ENCODE results near the gene SYPL2.
A peak's percentile ranks its signal among the peaks of the same experiment; 100 is the strongest.

SYPL2 gene

DNA sequence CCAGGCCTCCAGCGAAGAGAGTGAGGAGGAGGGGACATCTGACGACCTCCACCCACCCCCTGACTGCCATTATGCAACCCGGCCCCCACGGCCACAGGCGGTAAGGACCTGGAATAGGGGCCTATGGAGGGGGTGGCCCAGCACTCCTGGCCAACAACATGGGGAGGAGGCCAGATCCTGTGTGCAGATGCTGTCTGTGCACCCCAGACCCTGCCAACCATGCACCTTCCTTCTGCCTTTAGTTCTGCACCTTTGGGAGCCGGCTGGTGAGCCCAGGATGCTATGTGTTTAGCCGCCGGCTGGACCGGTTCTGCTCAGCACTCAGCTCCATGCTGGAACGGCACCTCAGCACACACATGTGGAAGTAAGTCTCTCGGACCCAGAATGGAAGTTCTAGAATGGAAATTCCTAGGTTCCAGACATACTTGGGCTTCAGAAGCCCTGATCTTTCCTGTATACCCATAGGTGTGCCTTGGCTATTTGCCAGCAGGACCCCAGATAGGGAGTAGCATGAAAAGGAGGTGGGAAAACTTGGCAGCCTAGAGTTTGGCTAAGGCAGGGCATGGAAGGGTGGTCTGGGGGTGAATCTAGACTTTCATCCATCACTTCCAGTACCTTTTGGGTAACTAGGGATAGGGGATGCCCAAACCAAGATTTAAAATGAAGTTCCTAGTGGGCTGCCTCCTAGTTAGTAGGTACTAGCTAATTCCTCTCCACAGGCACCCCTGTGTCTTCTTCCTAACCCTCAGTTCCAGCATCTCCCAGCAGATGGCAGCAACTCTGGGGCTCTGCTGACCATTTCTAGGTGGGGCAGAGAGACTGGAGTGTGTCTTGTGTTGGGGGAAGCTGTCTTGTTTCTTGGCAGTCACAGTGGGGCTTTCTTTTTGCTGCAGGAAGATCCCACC, 23.9 kb downstream of the SYPL2 start:
- peak in 1 of 2 donors; percentile 30 for DNase-seq (ENCODE audit: extremely low read depth in 1 of 2, low read depth in 1 of 2)

DNA sequence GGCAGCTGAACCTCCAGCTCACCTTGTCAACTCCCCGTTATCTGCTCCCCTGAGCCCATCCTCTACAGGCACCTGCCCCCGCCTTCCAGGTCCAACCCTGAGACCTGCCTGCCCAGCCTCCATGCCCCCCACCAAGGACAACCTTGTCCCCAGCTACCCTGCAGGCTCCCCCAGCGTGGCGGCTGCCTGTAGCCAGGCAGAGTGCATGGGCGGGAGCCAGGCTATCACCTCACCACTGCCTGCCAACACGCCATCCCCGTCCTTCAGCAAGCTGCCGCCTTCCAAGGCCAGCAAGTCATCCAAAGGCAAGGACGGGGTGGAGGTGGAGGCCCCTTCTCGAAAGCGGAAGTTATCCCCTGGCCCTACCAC, 24.6 kb downstream of the SYPL2 start:
- no peak for DNase-seq (ENCODE audit: extremely low read depth in 1 of 2, low read depth in 1 of 2)

GRCh38 chr1:109491372-109491771, 25.0 kb downstream of the SYPL2 start:
- no peak for DNase-seq (ENCODE audit: extremely low read depth in 1 of 2, low read depth in 1 of 2)

DNA sequence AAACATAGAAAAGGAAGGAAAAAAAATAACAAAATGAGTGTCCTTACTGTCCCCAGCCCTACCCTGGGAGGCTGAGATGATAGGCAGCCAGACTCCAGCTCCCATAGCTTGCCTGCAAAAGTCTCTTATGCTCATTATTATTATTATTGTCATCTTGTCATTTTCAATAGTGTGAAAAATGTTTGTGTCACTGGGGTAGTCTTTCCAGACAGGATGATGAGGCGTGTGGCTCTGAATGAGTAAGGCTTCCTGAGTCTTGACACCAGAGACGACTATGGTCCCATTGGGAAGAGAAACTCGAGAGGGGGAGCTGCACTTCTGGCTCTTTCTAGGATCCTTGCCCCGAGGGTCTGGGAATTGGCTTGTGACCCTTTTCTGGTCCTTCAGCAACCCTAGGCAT, 26.4 kb downstream of the SYPL2 start:
- DNase-seq (ENCODE audit: extremely low read depth in 1 of 2, low read depth in 1 of 2) = no peak

GRCh38 chr1:109493227-109493626, 26.9 kb downstream of the SYPL2 start:
- DNase-seq (ENCODE audit: extremely low read depth in 1 of 2, low read depth in 1 of 2) = no peak

DNA sequence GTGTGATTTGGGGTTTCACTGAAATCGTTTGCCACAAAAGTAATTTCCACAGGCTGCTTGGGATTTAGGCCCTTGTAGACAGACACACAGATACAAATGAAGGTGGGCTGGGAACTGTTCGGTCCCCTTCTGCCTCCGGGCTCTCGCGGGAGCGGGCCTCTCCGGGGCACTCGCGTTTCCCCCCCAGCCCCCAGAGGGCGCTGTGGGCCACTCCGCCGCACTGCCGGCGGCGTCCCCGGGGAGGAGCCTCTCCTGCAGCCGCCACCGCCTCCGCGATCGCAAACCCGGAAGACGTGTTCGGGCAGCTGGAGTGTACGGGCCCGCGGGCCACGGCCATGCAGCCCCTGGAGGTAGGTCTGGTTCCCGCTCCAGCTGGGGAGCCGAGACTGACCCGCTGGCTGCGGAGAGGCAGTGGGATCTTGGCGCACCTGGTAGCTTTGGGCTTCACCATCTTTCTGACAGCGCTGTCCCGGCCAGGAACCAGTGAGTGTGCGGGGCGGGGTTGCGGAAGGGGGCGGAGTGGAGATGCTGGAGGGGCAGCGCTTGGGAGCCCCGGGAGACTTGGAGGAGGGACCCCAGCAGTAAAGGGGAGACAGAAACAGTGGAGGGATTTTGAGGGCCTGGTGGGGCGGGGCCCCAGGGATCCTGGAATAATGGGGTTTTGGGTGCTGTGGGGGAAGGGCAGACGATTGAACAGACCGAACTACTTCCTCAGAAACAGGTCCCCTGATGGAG, 27.6 kb downstream of the SYPL2 start, which contains the start of gene CYB561D1:
Gene CYB561D1 (plus strand): TSS at position 290 of the 735 bp plus-strand sequence. CDS start 46 bp downstream, at position 336.
- DNase-seq (ENCODE audit: extremely low read depth in 1 of 2, low read depth in 1 of 2) = peak; percentile 76 to 80

DNA sequence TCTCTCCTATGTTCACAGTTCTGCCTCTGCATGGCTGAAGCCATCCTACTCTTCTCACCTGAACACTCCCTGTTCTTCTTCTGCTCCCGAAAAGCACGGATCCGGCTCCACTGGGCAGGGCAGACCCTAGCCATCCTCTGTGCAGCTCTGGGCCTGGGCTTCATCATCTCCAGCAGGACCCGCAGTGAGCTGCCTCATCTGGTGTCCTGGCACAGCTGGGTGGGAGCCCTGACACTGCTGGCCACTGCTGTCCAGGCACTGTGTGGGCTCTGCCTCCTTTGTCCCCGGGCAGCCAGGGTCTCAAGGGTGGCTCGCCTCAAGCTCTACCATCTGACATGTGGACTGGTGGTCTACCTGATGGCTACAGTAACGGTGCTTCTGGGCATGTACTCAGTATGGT, 29.4 kb downstream of the SYPL2 start:
- no peak for DNase-seq (ENCODE audit: extremely low read depth in 1 of 2, low read depth in 1 of 2)

GRCh38 chr1:109497449-109498160, 31.3 kb downstream of the SYPL2 start:
- DNase-seq (ENCODE audit: extremely low read depth in 1 of 2, low read depth in 1 of 2) = no peak

- no peak for DNase-seq (ENCODE audit: extremely low read depth in 1 of 2, low read depth in 1 of 2)
Measured at GRCh38 chr1:109498161-109498801, 31.9 kb downstream of the SYPL2 start.

DNA sequence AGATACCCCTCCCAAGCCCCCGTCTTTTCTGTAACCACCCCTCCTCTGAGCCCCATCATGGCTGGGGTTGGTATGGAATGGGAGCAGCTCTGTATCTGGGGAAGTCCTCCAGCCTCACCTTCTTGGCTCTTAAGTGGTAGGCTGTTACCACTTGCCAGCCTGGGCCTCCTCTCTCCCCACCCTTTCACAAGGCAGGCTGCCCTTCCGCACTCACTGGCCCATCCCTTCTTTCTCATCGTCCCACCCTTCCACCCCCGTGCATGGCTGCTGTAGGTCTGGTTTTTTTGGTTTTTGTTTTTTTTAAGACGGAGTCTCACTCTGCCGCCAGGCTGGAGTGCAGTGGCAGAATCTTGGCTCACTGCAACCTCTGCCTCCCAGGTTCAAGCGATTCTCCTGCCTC, 32.7 kb downstream of the SYPL2 start:
- no peak for DNase-seq (ENCODE audit: extremely low read depth in 1 of 2, low read depth in 1 of 2)

GRCh38 chr1:109499661-109500536, 33.6 kb downstream of the SYPL2 start:
- DNase-seq (ENCODE audit: extremely low read depth in 1 of 2, low read depth in 1 of 2) = peak in 1 of 2 donors; percentile 50

- no peak for DNase-seq (ENCODE audit: extremely low read depth in 1 of 2, low read depth in 1 of 2)
Measured at GRCh38 chr1:109500941-109501381, 34.6 kb downstream of the SYPL2 start.

- no peak for DNase-seq (ENCODE audit: extremely low read depth in 1 of 2, low read depth in 1 of 2)
Measured at GRCh38 chr1:109501644-109502363, 35.5 kb downstream of the SYPL2 start.

DNA sequence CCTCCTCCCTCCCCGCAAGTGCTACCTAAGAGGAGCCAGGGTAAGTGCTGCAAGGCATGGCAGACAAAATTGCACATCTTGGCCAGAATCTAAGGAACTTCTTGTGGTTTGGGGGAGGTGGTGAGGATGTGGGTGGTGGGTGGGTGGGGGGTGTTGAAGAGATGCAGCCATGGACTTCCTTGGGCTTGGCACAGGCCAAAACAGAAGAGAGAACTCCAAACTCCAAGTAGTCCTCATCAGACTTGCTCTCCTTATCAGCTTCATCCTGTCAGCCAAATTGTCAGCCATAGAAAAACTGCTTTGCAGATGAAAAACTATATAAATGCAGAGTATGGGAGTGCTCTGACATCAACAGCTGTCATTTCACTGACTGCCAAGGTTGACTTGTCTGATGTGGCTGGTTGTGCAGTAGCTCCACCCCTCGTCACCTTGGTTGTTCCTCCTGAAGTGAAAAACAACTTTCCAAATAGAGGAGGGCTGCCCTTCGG, 36.1 kb downstream of the SYPL2 start:
- no peak for DNase-seq (ENCODE audit: extremely low read depth in 1 of 2, low read depth in 1 of 2)

DNA sequence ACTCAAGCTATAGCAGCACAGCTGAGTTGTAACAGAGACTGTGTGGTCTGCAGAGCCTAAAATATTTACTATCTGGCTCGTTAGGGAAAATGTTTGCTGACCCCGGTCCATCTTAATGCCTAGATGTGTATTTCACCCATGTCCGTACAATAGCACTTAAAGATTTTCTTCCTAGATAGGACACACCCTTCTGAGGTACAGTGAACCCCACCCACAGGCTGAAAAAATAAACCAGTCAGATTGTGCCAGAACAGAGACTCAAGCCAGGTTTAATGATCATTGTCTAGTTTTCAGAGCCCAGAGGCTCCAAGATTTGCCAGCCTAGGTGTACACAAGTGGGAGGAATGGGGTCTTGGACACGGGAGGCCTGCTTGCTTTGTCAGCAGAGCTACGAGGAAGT, 37.6 kb downstream of the SYPL2 start:
- no peak for DNase-seq (ENCODE audit: extremely low read depth in 1 of 2, low read depth in 1 of 2)

DNA sequence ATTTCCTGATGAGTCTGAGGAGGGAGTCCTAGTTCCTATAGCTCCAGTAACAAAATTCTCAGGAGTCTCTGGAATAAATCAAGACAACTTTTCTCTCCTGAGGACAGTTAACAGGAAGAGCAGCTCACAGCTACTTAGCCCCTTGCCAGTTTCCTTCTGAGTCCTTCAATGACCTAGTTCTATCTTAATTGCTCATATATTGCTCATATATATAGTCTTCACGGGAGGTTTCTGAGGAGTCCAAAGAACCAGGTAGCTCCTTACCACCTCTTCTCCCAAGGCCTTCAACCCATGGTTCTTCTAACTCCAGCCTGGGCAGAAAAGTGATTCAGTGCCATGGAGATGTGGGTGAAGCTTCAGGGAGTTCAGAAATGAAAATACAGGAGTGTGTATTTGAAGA, 38.6 kb downstream of the SYPL2 start:
- no peak for DNase-seq (ENCODE audit: extremely low read depth in 1 of 2, low read depth in 1 of 2)

- DNase-seq (ENCODE audit: extremely low read depth in 1 of 2, low read depth in 1 of 2) = no peak
Measured at GRCh38 chr1:109508001-109508872, 41.9 kb downstream of the SYPL2 start.

GRCh38 chr1:109508873-109509175, 42.5 kb downstream of the SYPL2 start:
- DNase-seq (ENCODE audit: extremely low read depth in 1 of 2, low read depth in 1 of 2) = no peak

All from stimulated activated CD8-positive, alpha-beta memory T cell treated with anti-CD3 and anti-CD28 coated beads, Interleukin-7, amount 100 ng/mL, for 48 hours (primary cell).